Prostate gland (tissue), 2 donors: ENCODE results near the gene FLNC. TPM values are rescaled to one million over a fixed set of nuclear protein-coding genes. Genes with fewer than 3 reads are reported as not detected.
A peak's percentile ranks its signal among the peaks of the same experiment; 100 is the strongest.

Source experiments
- DNase-seq: peaks from one replicate; pipeline ENCODE4 v3.0.0-alpha.2; 2019; ENCODE audit warnings: low spot score
- H3K27ac ChIP-seq, 2 donors: fragments of 200-600 bp; sonication (generic); 2 replicates each; pipeline ENCODE4 v1.5.1; 2017 to 2019
- H3K27me3 ChIP-seq: fragments of 200-600 bp; sonication (generic); replicated peaks from 2 replicates; pipeline ENCODE4 v1.5.1; 2019; ENCODE audit not compliant: insufficient read depth
- H3K36me3 ChIP-seq, 2 donors: fragments of 200-600 bp; sonication (generic); 1 replicate in 1 of 2; 2 replicates in 1 of 2; pipeline versions ENCODE4 v1.5.1 to v1.8.1; 2017 to 2019
- H3K4me1 ChIP-seq: fragments of 200-600 bp; sonication (generic); replicated peaks from 2 replicates; pipeline ENCODE4 v1.5.1; 2019
- H3K4me3 ChIP-seq, 2 donors: fragments of 200-600 bp; sonication (generic); 2 replicates each; pipeline ENCODE4 v1.5.1; 2017 to 2019
- H3K9me3 ChIP-seq: fragments of 200-600 bp; sonication (generic); 2 replicates; pipeline ENCODE4 v1.5.1; 2017
- POLR2A ChIP-seq: fragments of 450-650 bp; IDR thresholded peaks from one replicate; pipeline ENCODE4 v1.6.1; 2016; ENCODE audit warnings: antibody characterized with exemption, mild to moderate bottlenecking
- POLR2AphosphoS5 ChIP-seq: sonication (generic); formaldehyde crosslinking; IDR thresholded peaks from one replicate; pipeline ENCODE4 v1.6.1; 2017; ENCODE audit warnings: antibody characterized with exemption
- WGBS: methylation state at CpG from one replicate; pipeline ENCODE4 v1.1.5; 2018; 5-methylcytosine and 5-hydroxymethylcytosine counted together
- intact Hi-C: fragments of 100-400 bp; cut with DNase I; formaldehyde crosslinking; loops from one replicate; pipeline ENCODE4 v1.14.2; 2022
- total RNA-seq, 2 donors: library from RNA; depleted of rRNA; stranded (reverse); fragments of >200 nt; gene quantifications; one replicate each; pipeline ENCODE4 v1.1.0, GENCODE V29; 2016
- TF ChIP-seq, protein P1 (sequence below), 4 experiments: fragments of 200-600 bp in 2 of 4; fragments of 450-650 bp in 2 of 4; sonication (generic) in 2 of 4; IDR thresholded peaks; 1 replicate in 3 of 4; 2 replicates in 1 of 4; pipeline ENCODE4 v1.5.1; 2016 to 2019; ENCODE audit warnings: antibody characterized with exemption in 4 of 4, mild to moderate bottlenecking in 2 of 4, moderate library complexity in 2 of 4

Gene FLNC
- total RNA-seq, 2 donors from 2014 or later: 104 to 150 TPM

DNA sequence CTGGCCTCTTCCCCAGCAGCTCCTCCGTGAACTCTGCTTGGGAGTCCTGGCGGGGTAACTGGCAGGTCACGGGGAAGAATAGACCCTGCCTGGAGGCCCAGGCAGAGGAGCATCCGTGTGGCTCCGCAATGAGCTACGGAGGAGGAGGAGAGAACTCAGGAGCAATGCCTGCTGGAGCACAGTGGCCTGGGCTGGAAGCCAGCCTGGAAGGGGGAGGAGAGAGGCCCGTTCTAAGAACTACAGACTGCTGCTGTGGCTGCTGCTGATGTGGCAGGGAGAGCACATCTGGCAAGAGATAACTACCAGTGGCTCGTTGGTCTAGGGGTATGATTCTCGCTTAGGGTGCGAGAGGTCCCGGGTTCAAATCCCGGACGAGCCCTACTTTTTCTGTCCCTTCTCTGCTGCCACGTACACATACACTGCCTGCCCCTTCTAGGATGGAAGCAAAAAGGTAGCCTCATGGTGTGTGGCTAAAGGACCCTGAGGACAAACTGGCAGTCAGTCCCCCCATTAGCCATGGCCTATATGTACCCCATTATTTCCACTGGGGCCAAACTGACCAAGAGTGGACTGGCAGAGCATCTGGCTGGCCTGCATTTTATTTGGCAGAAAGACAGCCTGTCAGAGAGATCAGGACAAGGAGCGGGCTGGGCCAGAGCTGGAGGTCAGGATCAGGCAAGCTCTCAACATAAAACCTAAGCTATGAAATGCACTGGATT lies 46.9 kb upstream of the FLNC start:
- H3K4me3 ChIP-seq: no peak overlapping the region
- intact Hi-C loops: no loop called here
- peak overlapping the region; percentile 15 to 36 for H3K27ac ChIP-seq
- peak; percentile 25 for DNase-seq
- 30% methylated on average over 15 of the region's 15 CpGs for WGBS
- H3K4me1 ChIP-seq: no peaks in the 10 kb centered on the region
- TF ChIP-seq POLR2AphosphoS5: peak; percentile 29
- TF ChIP-seq, protein P1, sequence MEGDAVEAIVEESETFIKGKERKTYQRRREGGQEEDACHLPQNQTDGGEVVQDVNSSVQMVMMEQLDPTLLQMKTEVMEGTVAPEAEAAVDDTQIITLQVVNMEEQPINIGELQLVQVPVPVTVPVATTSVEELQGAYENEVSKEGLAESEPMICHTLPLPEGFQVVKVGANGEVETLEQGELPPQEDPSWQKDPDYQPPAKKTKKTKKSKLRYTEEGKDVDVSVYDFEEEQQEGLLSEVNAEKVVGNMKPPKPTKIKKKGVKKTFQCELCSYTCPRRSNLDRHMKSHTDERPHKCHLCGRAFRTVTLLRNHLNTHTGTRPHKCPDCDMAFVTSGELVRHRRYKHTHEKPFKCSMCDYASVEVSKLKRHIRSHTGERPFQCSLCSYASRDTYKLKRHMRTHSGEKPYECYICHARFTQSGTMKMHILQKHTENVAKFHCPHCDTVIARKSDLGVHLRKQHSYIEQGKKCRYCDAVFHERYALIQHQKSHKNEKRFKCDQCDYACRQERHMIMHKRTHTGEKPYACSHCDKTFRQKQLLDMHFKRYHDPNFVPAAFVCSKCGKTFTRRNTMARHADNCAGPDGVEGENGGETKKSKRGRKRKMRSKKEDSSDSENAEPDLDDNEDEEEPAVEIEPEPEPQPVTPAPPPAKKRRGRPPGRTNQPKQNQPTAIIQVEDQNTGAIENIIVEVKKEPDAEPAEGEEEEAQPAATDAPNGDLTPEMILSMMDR (IDR thresholded peaks at IDR 0.05): no peak
- no peaks in the 10 kb centered on the region for H3K27me3 ChIP-seq
- no peaks in the 10 kb centered on the region for H3K36me3 ChIP-seq
- H3K9me3 ChIP-seq: no peaks in the 10 kb centered on the region

DNA sequence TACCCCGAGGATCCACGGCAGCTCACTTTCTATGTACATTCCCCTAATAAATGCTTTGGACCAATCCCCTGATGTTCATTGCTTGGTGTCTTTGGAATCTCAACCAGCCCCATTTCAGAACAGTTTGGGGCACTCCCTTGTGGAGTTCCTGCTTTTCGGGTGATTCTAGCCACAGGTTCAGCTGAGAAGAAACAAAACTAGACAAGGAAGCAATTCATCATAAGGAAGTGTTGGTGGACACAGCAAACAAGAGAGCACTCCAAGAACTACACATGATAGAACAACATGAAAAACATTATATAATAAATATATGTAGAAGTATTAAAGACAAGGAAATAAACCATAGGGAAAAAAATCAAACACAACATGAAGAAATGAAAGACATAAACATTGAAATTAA lies 44.5 kb upstream of the FLNC start:
- TF ChIP-seq, protein P1 (IDR thresholded peaks at IDR 0.05): no peak
- peak; percentile 73 for TF ChIP-seq POLR2AphosphoS5
- no peaks in the 10 kb centered on the region for H3K36me3 ChIP-seq
- H3K9me3 ChIP-seq: no peaks in the 10 kb centered on the region
- H3K27ac ChIP-seq: peak overlapping the region in 1 of 2 donors; percentile 70
- WGBS: 40% methylated on average over 3 of the region's 3 CpGs
- no peak overlapping the region for H3K4me3 ChIP-seq
- DNase-seq: peak; percentile 40
- H3K27me3 ChIP-seq: no peaks in the 10 kb centered on the region
- no peaks in the 10 kb centered on the region for H3K4me1 ChIP-seq
- intact Hi-C loops: no loop called here

DNA sequence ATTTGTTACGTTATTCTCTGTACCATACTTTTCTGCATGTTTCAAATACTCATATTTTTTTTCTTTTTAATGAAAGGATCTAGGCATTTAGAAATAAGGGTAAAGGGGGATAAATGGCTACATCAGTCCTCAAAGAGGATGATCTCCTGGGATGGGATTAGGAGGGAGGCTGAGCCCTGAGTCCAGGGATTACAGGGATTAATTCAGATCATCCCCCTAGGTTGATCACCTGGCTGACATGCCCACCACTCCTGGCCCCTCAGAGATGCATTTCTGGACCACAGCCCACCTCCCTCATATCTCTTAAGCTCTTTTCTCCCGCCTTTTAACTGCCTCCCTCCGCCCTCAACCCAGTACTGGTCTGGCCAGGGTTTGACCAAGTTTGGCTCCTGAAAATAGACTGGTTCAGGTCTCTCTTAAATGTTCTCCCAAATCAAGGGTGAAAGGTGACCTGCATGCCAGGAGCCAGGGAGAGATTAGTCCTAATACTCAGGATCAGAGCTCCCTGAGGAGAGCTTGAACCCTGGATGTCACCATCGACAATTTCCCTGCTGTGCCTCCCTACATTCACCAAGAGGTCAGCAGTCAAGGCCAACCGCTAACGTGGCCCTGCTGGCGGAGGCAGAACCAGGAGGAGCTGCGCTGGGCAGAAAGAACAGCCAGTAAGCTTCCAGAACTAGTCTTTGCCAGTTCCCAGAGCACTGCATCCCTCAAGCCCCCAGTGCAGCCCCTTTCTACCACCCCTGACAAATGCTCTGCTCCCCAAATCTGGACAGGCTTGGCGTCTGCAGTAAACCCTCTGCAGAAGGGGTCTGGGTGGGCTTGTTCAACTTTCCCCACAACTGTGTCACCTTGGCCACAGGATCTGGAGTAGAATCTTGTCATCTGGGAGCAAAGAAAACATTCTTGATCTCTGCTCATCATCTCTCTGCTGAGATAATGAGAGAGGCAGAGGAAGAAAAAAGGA lies 41.5 kb upstream of the FLNC start:
- no peaks in the 10 kb centered on the region for H3K4me1 ChIP-seq
- H3K4me3 ChIP-seq: no peak overlapping the region
- WGBS: 75% methylated on average over 9 of the region's 9 CpGs
- DNase-seq: no peak
- intact Hi-C loops: no loop called here
- TF ChIP-seq, protein P1 (IDR thresholded peaks at IDR 0.05): no peak
- TF ChIP-seq POLR2AphosphoS5 (no peak), POLR2A (no peak)
- no peaks in the 10 kb centered on the region for H3K9me3 ChIP-seq
- no peak overlapping the region for H3K27ac ChIP-seq
- H3K27me3 ChIP-seq: no peaks in the 10 kb centered on the region
- H3K36me3 ChIP-seq: no peaks in the 10 kb centered on the region

DNA sequence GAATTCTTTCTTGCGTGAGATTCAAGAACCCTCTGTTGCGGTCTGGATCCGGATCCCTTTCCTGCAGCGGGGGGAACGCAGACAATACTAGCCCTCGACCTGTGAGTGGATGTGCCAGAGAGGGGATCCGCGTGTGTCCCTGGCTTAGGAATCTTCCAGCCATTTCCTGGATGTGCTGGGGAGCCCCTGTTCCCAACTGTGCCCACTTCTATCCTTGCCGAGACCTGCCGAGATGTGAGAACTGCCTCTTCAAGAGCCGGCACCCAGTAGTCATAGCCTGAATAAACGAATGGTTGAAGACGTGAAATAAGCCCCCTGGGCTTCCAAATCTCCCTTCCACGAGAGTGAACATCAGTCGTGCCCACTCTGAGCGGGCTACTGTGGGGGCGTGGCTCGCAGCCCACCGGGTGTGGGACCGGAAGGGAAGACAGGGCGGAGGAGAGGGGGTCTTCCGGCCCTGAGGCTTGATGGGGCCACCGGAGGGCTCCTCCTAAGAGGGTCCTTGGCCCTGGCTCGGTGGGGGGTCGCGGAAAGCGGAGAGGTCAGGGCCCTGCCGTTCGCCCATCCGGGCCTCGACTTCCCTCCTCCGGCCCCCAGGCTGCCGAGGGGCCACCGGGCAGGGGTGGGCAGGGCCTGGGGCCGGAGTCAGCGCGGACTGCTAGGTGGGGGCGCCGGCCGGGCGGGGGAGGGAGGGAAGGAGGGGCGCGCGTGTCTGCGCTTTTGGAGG lies 39.7 kb upstream of the FLNC start:
- Histone ChIP-seq H3K27ac (peak overlapping the region; percentile 76 to 77), H3K4me3 (peak overlapping the region; percentile 75 to 89), H3K36me3 (no peaks in the 10 kb centered on the region), H3K4me1 (no peaks in the 10 kb centered on the region), H3K9me3 (no peaks in the 10 kb centered on the region), H3K27me3 (no peaks in the 10 kb centered on the region)
- intact Hi-C loops: loop anchor here (5.0 kb wide), 2 partner anchors 33 to 37 kb away; no protein-coding TSS in a partner anchor
- 24% methylated on average over 23 of the region's 45 CpGs for WGBS
- no peak for TF ChIP-seq POLR2AphosphoS5
- TF ChIP-seq POLR2A: no peak
- TF ChIP-seq, protein P1 (IDR thresholded peaks at IDR 0.05): no peak
- DNase-seq: no peak
